Endodermal cell (in vitro differentiated cells): ENCODE measurements around the gene C10orf88. TPM values are rescaled to one million over a fixed set of nuclear protein-coding genes. Genes with fewer than 3 reads are reported as not detected.

Source experiments
- DNase-seq: peaks from one replicate; pipeline ENCODE4 v3.0.0-alpha.2; 2017
- H3K27ac ChIP-seq: 2 replicates; pipeline ENCODE4 v1.5.1; 2013; ENCODE audit warnings: mild to moderate bottlenecking, low read depth, low read length, moderate library complexity
- H3K27me3 ChIP-seq: 2 replicates; pipeline ENCODE4 v1.6.1; 2013; ENCODE audit warnings: mild to moderate bottlenecking, low read length, moderate library complexity; ENCODE audit not compliant: insufficient read depth, control insufficient read depth, poor library complexity, severe bottlenecking
- H3K36me3 ChIP-seq: 2 replicates; pipeline ENCODE4 v1.7.0; 2013; ENCODE audit warnings: mild to moderate bottlenecking, low read length, moderate library complexity; ENCODE audit not compliant: control insufficient read depth, insufficient read depth
- H3K4me1 ChIP-seq: one replicate; pipeline ENCODE4 v1.7.0; 2013; ENCODE audit warnings: low read length; ENCODE audit not compliant: control insufficient read depth, insufficient read depth
- H3K4me3 ChIP-seq: 2 replicates; pipeline ENCODE4 v1.5.1; 2013; ENCODE audit warnings: mild to moderate bottlenecking, low read length, moderate library complexity
- H3K9ac ChIP-seq: 2 replicates; pipeline ENCODE4 v1.6.1; 2013; ENCODE audit warnings: mild to moderate bottlenecking, low read length, moderate library complexity; ENCODE audit not compliant: poor library complexity, severe bottlenecking; ENCODE audit errors: extremely low read depth
- H3K9me3 ChIP-seq: 2 replicates; pipeline ENCODE4 v1.6.1; 2013; ENCODE audit warnings: mild to moderate bottlenecking, low read length, moderate library complexity; ENCODE audit not compliant: control insufficient read depth
- H3K27ac Mint-ChIP-seq: 2 replicates; pipeline ENCODE4 v1.8.0; 2020; ENCODE audit warnings: mixed read lengths
- H3K27me3 Mint-ChIP-seq: 2 replicates; pipeline ENCODE4 v1.8.0; 2021; ENCODE audit warnings: mild to moderate bottlenecking, mixed read lengths; ENCODE audit not compliant: insufficient read depth
- H3K36me3 Mint-ChIP-seq: 2 replicates; pipeline ENCODE4 v1.8.0; 2020; ENCODE audit warnings: low read depth, mixed read lengths
- H3K4me1 Mint-ChIP-seq: 2 replicates; pipeline ENCODE4 v1.8.0; 2020; ENCODE audit warnings: mixed read lengths
- H3K4me3 Mint-ChIP-seq: 2 replicates; pipeline ENCODE4 v1.8.0; 2020; ENCODE audit warnings: mild to moderate bottlenecking, moderate library complexity, mixed read lengths
- H3K9me3 Mint-ChIP-seq: 2 replicates; pipeline ENCODE4 v1.8.0; 2020; ENCODE audit warnings: mild to moderate bottlenecking, mixed read lengths
- CTCF ChIP-seq: fragments of 200-600 bp; sonication (generic); conservative IDR thresholded peaks from 2 replicates; pipeline ENCODE4 v1.5.0; 2021; ENCODE audit warnings: antibody characterized with exemption, mild to moderate bottlenecking
- WGBS, 2 experiments: methylation state at CpG; one replicate each; pipeline versions ENCODE4 v1.1.5 to v1.1.7; 2013; ENCODE audit warnings: missing lambda C conversion rate in 2 of 2, mixed read lengths in 1 of 2; ENCODE audit not compliant: insufficient coverage in 1 of 2, insufficient read length in 1 of 2; 5-methylcytosine and 5-hydroxymethylcytosine counted together
- total RNA-seq, 2 donors: library from RNA; stranded (reverse); fragmentation: NEBNext Ultra II Directional in 1 of 2; extraction: Animal tissue kit (Norgen Biotek cat#: 25700) in 1 of 2; gene quantifications; 2 replicates in 1 of 2; 3 replicates in 1 of 2; pipeline ENCODE4 v1.2.1, GENCODE V29; 2021

The C10orf88 gene
- total RNA-seq, 2 donors from 2014 or later, result 14.7 to 18.1 TPM

GRCh38 chr10:122993797-122994336 is 39.8 kb upstream of the C10orf88 start:
- Mint-ChIP-seq H3K9me3 (no peaks in the 10 kb centered on the region), H3K4me1 (no peaks in the 10 kb centered on the region), H3K4me3 (no peak overlapping the region), H3K27me3 (no peaks in the 10 kb centered on the region), H3K36me3 (peaks cover 47% of the 10 kb centered on the region), H3K27ac (no peak overlapping the region)
- H3K27me3 ChIP-seq, result no peaks in the 10 kb centered on the region
- 93 to 95% methylated on average over 4 to 6 of the region's 6 CpGs for WGBS, 2 experiments
- H3K36me3 ChIP-seq, result peaks cover 48% of the 10 kb centered on the region
- H3K27ac ChIP-seq, result no peak overlapping the region
- no peaks in the 10 kb centered on the region for H3K9me3 ChIP-seq
- no peak for DNase-seq
- no peak overlapping the region for H3K4me3 ChIP-seq
- no peak for TF ChIP-seq CTCF
- H3K4me1 ChIP-seq, result no peaks in the 10 kb centered on the region
- no peak overlapping the region for H3K9ac ChIP-seq

- TF ChIP-seq CTCF, result no peak
- Mint-ChIP-seq H3K4me3 (no peak overlapping the region), H3K27me3 (no peaks in the 10 kb centered on the region), H3K4me1 (no peaks in the 10 kb centered on the region), H3K36me3 (peaks cover 44% of the 10 kb centered on the region), H3K9me3 (no peaks in the 10 kb centered on the region), H3K27ac (no peak overlapping the region)
- no peak overlapping the region for H3K9ac ChIP-seq
- H3K9me3 ChIP-seq, result no peaks in the 10 kb centered on the region
- H3K27ac ChIP-seq, result no peak overlapping the region
- no peak overlapping the region for H3K4me3 ChIP-seq
- H3K36me3 ChIP-seq, result peaks cover 49% of the 10 kb centered on the region
- DNase-seq, result no peak
- WGBS, 2 experiments, result no CpG with 5 or more reads among the region's 1 CpG
- no peaks in the 10 kb centered on the region for H3K4me1 ChIP-seq
- no peaks in the 10 kb centered on the region for H3K27me3 ChIP-seq
Measured at GRCh38 chr10:122992031-122992585, 38.1 kb upstream of the C10orf88 start.

GRCh38 chr10:122990278-122990677 is 36.3 kb upstream of the C10orf88 start:
- Mint-ChIP-seq H3K27ac (peak overlapping the region; percentile 3), H3K4me3 (no peak overlapping the region)

More at GRCh38 chr10:122990278-122990677, 36.3 kb upstream of the C10orf88 start:
- Histone ChIP-seq H3K4me1 (no peaks in the 10 kb centered on the region), H3K36me3 (peaks cover 42% of the 10 kb centered on the region), H3K27ac (no peak overlapping the region), H3K9me3 (no peaks in the 10 kb centered on the region), H3K27me3 (no peaks in the 10 kb centered on the region), H3K4me3 (no peak overlapping the region), H3K9ac (no peak overlapping the region)
- WGBS, 2 experiments, result 63 to 78% methylated on average over 2 to 5 of the region's 5 CpGs
- peaks cover 35% of the 10 kb centered on the region for H3K36me3 Mint-ChIP-seq
- no peaks in the 10 kb centered on the region for H3K9me3 Mint-ChIP-seq
- no peak for DNase-seq
- peaks cover 1% of the 10 kb centered on the region for H3K4me1 Mint-ChIP-seq
- no peaks in the 10 kb centered on the region for H3K27me3 Mint-ChIP-seq
- TF ChIP-seq CTCF, result no peak
